Measurements from ENCODE around the gene NUP210L.
A peak's percentile ranks its signal among the peaks of the same experiment; 100 is the strongest.

The NUP210L gene

DNA sequence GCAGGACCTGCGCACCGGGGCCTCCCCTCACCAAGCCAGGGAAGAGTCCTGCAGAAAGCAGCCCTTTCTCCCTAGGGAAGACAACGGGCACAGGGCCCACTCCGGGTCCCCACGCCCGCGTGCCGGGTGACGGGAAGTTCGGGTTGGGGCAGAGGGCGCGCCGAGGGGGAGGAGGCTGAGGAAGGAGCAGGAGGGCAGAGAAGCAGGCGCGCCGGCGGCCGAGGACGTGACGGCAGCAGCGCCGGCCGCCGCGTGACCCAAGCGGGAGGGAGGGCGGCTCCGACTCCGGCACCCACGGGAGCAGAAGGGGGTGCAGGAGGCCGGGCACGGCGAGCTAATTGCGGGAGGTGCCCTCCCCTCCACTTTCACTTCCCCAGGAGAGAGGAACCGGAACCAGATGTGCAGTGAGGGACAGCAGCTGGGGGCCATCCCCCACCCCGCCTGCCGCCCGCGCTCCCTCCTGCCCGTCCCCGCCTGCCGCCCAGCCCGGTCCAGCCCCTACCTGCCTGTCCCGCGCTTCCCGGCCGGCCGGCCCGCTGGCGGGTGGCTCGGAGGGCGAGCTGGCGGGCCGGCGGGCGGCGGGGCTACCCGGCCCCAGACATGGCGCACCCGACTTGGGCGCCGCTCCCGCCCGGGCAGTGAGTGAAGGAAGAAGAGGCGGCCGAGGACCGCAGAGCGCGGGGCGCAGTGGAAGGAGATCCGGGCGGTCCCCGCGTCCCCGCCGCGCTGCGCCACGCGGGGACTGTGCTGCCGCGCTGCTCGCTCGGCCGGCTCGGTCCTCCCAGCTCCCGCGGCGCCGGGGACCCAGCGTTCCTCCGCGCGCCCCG lies 208.9 kb downstream of the NUP210L start (continued):
- TF ChIP-seq, protein P1, sequence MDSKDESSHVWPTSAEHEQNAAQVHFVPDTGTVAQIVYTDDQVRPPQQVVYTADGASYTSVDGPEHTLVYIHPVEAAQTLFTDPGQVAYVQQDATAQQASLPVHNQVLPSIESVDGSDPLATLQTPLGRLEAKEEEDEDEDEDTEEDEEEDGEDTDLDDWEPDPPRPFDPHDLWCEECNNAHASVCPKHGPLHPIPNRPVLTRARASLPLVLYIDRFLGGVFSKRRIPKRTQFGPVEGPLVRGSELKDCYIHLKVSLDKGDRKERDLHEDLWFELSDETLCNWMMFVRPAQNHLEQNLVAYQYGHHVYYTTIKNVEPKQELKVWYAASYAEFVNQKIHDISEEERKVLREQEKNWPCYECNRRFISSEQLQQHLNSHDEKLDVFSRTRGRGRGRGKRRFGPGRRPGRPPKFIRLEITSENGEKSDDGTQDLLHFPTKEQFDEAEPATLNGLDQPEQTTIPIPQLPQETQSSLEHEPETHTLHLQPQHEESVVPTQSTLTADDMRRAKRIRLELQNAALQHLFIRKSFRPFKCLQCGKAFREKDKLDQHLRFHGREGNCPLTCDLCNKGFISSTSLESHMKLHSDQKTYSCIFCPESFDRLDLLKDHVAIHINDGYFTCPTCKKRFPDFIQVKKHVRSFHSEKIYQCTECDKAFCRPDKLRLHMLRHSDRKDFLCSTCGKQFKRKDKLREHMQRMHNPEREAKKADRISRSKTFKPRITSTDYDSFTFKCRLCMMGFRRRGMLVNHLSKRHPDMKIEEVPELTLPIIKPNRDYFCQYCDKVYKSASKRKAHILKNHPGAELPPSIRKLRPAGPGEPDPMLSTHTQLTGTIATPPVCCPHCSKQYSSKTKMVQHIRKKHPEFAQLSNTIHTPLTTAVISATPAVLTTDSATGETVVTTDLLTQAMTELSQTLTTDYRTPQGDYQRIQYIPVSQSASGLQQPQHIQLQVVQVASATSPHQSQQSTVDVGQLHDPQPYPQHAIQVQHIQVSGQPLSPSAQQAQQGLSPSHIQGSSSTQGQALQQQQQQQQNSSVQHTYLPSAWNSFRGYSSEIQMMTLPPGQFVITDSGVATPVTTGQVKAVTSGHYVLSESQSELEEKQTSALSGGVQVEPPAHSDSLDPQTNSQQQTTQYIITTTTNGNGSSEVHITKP (tag by site-specific recombination; IDR thresholded peaks at IDR 0.05): peak; percentile 91
- TF ChIP-seq ZNF843 (tag by site-specific recombination; IDR thresholded peaks at IDR 0.05): 0 out of 2 replicates have a peak, but pooled peaks have one; percentile 27
- TF ChIP-seq, protein P2, sequence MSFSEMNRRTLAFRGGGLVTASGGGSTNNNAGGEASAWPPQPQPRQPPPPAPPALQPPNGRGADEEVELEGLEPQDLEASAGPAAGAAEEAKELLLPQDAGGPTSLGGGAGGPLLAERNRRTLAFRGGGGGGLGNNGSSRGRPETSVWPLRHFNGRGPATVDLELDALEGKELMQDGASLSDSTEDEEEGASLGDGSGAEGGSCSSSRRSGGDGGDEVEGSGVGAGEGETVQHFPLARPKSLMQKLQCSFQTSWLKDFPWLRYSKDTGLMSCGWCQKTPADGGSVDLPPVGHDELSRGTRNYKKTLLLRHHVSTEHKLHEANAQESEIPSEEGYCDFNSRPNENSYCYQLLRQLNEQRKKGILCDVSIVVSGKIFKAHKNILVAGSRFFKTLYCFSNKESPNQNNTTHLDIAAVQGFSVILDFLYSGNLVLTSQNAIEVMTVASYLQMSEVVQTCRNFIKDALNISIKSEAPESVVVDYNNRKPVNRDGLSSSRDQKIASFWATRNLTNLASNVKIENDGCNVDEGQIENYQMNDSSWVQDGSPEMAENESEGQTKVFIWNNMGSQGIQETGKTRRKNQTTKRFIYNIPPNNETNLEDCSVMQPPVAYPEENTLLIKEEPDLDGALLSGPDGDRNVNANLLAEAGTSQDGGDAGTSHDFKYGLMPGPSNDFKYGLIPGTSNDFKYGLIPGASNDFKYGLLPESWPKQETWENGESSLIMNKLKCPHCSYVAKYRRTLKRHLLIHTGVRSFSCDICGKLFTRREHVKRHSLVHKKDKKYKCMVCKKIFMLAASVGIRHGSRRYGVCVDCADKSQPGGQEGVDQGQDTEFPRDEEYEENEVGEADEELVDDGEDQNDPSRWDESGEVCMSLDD (tag by site-specific recombination; IDR thresholded peaks at IDR 0.05): peak; percentile 81
- TF ChIP-seq ZNF335 (tag by site-specific recombination; conservative IDR thresholded peaks at IDR 0.05): peak; percentile 97
- TF ChIP-seq RBAK (tag by site-specific recombination; IDR thresholded peaks at IDR 0.05): no peak
- TF ChIP-seq, protein P3, sequence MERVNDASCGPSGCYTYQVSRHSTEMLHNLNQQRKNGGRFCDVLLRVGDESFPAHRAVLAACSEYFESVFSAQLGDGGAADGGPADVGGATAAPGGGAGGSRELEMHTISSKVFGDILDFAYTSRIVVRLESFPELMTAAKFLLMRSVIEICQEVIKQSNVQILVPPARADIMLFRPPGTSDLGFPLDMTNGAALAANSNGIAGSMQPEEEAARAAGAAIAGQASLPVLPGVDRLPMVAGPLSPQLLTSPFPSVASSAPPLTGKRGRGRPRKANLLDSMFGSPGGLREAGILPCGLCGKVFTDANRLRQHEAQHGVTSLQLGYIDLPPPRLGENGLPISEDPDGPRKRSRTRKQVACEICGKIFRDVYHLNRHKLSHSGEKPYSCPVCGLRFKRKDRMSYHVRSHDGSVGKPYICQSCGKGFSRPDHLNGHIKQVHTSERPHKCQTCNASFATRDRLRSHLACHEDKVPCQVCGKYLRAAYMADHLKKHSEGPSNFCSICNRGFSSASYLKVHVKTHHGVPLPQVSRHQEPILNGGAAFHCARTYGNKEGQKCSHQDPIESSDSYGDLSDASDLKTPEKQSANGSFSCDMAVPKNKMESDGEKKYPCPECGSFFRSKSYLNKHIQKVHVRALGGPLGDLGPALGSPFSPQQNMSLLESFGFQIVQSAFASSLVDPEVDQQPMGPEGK (tag by site-specific recombination; IDR thresholded peaks at IDR 0.05): peak; percentile 80
- peak; percentile 52; the same call in 1 of the 2 replicates for TF ChIP-seq ZBTB48 (tag by site-specific recombination; IDR thresholded peaks at IDR 0.05)
- TF ChIP-seq, protein P4, sequence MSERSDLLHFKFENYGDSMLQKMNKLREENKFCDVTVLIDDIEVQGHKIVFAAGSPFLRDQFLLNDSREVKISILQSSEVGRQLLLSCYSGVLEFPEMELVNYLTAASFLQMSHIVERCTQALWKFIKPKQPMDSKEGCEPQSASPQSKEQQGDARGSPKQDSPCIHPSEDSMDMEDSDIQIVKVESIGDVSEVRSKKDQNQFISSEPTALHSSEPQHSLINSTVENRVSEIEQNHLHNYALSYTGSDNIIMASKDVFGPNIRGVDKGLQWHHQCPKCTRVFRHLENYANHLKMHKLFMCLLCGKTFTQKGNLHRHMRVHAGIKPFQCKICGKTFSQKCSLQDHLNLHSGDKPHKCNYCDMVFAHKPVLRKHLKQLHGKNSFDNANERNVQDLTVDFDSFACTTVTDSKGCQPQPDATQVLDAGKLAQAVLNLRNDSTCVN (tag by site-specific recombination; optimal IDR thresholded peaks at IDR 0.05): peak; percentile 98
- TF ChIP-seq ZNF501 (tag by site-specific recombination; IDR thresholded peaks at IDR 0.05): 0 out of 2 replicates have a peak, but pooled peaks have one; percentile 70
- no peak; the same call in 1 of the 2 replicates for TF ChIP-seq ZBTB17 (tag by site-specific recombination; IDR thresholded peaks at IDR 0.05)
- TF ChIP-seq, protein P5, sequence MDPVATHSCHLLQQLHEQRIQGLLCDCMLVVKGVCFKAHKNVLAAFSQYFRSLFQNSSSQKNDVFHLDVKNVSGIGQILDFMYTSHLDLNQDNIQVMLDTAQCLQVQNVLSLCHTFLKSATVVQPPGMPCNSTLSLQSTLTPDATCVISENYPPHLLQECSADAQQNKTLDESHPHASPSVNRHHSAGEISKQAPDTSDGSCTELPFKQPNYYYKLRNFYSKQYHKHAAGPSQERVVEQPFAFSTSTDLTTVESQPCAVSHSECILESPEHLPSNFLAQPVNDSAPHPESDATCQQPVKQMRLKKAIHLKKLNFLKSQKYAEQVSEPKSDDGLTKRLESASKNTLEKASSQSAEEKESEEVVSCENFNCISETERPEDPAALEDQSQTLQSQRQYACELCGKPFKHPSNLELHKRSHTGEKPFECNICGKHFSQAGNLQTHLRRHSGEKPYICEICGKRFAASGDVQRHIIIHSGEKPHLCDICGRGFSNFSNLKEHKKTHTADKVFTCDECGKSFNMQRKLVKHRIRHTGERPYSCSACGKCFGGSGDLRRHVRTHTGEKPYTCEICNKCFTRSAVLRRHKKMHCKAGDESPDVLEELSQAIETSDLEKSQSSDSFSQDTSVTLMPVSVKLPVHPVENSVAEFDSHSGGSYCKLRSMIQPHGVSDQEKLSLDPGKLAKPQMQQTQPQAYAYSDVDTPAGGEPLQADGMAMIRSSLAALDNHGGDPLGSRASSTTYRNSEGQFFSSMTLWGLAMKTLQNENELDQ (tag by site-specific recombination; IDR thresholded peaks at IDR 0.05; ENCODE audit: low read depth): no peak
- TF ChIP-seq ZNF112 (tag by site-specific recombination; IDR thresholded peaks at IDR 0.05): no peak
- TF ChIP-seq, protein P6, sequence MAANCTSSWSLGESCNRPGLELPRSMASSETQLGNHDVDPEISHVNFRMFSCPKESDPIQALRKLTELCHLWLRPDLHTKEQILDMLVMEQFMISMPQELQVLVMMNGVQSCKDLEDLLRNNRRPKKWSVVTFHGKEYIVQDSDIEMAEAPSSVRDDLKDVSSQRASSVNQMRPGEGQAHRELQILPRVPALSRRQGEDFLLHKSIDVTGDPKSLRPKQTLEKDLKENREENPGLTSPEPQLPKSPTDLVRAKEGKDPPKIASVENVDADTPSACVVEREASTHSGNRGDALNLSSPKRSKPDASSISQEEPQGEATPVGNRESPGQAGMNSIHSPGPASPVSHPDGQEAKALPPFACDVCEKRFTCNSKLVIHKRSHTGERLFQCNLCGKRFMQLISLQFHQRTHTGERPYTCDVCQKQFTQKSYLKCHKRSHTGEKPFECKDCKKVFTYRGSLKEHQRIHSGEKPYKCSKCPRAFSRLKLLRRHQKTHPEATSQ (tag by site-specific recombination; IDR thresholded peaks at IDR 0.05): 0 out of 2 replicates have a peak, but pooled peaks have one; percentile 22
- peak; percentile 89 for TF ChIP-seq ZNF341 (tag by site-specific recombination; IDR thresholded peaks at IDR 0.05; ENCODE audit: low read depth)
- TF ChIP-seq, protein P7, sequence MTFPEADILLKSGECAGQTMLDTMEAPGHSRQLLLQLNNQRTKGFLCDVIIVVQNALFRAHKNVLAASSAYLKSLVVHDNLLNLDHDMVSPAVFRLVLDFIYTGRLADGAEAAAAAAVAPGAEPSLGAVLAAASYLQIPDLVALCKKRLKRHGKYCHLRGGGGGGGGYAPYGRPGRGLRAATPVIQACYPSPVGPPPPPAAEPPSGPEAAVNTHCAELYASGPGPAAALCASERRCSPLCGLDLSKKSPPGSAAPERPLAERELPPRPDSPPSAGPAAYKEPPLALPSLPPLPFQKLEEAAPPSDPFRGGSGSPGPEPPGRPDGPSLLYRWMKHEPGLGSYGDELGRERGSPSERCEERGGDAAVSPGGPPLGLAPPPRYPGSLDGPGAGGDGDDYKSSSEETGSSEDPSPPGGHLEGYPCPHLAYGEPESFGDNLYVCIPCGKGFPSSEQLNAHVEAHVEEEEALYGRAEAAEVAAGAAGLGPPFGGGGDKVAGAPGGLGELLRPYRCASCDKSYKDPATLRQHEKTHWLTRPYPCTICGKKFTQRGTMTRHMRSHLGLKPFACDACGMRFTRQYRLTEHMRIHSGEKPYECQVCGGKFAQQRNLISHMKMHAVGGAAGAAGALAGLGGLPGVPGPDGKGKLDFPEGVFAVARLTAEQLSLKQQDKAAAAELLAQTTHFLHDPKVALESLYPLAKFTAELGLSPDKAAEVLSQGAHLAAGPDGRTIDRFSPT (tag by site-specific recombination; IDR thresholded peaks at IDR 0.05): peak; percentile 94
- TF ChIP-seq ZBTB20 (tag by site-specific recombination; IDR thresholded peaks at IDR 0.05): peak; percentile 53; the same call in 1 of the 2 replicates
- TF ChIP-seq ZNF366 (tag by site-specific recombination; conservative IDR thresholded peaks at IDR 0.05): 0 out of 2 replicates have a peak, but pooled peaks have one; percentile 15
- peak; percentile 85 for TF ChIP-seq ZNF600 (tag by site-specific recombination; IDR thresholded peaks at IDR 0.05)
- no peak for TF ChIP-seq ZNF140 (tag by site-specific recombination; IDR thresholded peaks at IDR 0.05)
- no peak for TF ChIP-seq ZNF658 (tag by site-specific recombination; IDR thresholded peaks at IDR 0.05)
- peak; percentile 19; the same call in 1 of the 2 replicates for TF ChIP-seq KLF8 (tag by site-specific recombination; IDR thresholded peaks at IDR 0.05)
- TF ChIP-seq ZFP41 (tag by site-specific recombination; IDR thresholded peaks at IDR 0.05; ENCODE audit: borderline replicate concordance): no peak
